GM21526 (cell line): ENCODE measurements around the gene SLIT1.

ENCODE experiments used
- ATAC-seq: cut with Tn5 transposase; IDR thresholded peaks from one replicate; pipeline ENCODE4 v1.9.1; 2021; ENCODE audit warnings: moderate library complexity; ENCODE audit not compliant: unreplicated experiment, low FRiP score

Gene SLIT1

DNA sequence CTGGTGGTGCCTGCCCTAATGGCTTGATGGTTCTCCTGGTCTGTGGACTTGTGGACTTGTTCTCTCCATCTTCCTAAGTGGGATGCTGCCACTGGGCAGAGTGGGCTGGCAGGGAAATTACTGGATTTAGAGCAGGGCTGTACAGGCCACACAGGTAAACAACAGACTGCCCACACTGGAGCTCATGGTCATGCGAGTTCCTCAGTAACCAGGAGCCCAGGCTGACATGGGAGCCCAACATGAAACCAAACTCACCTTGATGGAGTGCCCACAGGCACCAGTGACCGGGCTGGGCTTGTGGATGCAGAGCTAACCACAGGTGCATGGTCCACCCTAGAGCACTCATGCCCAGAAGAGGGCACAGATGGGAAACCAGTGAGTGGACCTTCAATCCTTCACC lies 116.7 kb downstream of the SLIT1 start:
- ATAC-seq = no peak

DNA sequence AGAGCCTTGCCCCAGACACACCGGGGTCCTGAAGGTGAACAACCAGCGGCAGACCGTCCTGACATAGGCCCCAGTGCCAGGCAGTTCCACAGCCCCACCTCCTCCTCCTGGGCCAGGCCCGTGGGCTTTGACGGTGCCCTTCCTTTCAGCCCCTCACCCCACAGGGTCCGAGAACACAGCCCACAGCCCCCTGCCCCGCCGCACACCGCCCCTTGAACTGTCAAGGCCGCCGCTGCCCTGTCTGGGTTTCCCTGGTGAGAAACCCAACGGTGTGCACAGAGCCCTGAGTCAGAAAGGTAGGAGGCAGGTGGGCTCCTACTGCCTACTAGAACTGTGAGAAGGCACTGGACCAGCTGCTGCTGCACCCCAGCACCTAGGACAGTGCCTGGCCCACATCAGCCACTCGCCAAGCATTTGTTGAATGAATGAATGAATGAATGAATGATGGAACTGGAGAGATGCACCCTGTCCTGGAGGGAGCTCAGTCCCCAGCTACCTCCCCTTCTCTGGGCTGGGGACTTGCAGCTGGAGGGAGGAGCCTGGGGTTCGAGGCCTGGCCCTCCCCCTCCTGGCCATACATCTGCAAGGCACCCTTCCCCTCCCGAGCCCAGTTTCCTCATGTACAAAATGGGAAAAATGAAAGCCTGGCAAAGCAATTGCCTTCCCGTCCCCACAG lies 117.9 kb downstream of the SLIT1 start:
- no peak for ATAC-seq

DNA sequence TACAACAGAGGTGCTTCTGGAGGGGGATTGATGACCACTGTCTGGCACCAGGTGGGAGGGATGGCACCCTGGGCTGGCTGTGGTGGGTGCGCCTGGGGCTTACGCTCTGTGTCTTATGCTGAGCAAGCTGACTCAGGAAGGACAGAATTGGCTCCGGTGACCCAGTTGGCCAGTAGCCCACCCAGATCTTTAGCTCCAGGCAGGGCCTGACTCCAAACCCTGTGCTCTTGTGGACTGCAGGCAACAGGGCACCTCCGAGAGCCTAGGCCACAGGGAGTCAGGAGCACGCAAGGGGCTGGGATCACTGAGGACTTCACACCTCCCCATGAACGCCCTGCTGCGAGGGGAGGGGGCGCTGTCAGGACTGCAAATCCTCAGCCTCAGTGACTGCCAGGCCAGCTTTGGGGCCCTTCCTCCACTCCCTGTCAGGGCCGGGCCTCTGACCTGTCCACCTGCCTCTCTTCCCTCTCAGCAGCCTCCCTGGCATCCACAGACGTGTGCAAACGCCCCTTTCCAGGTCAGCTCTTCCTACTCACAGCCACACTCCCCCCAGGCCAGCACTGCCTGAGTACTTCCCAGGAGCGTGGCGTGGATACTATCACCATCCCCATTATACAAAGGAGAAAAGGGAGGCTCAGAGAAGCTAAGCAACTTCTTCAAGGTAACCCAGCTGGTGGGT lies 118.7 kb downstream of the SLIT1 start:
- no peak for ATAC-seq

GRCh38 chr10:97065686-97066660 lies 119.8 kb downstream of the SLIT1 start:
- no peak for ATAC-seq

GRCh38 chr10:97065128-97065527 lies 120.6 kb downstream of the SLIT1 start:
- ATAC-seq = no peak

GRCh38 chr10:97063983-97064837 lies 121.5 kb downstream of the SLIT1 start:
- ATAC-seq = no peak

- no peak for ATAC-seq
Measured at GRCh38 chr10:97063271-97063982, 122.3 kb downstream of the SLIT1 start.

- ATAC-seq = no peak
Measured at GRCh38 chr10:97062456-97062855, 123.3 kb downstream of the SLIT1 start.

GRCh38 chr10:97062046-97062445 lies 123.7 kb downstream of the SLIT1 start:
- ATAC-seq = no peak

GRCh38 chr10:97061423-97061822 lies 124.3 kb downstream of the SLIT1 start:
- ATAC-seq = no peak

DNA sequence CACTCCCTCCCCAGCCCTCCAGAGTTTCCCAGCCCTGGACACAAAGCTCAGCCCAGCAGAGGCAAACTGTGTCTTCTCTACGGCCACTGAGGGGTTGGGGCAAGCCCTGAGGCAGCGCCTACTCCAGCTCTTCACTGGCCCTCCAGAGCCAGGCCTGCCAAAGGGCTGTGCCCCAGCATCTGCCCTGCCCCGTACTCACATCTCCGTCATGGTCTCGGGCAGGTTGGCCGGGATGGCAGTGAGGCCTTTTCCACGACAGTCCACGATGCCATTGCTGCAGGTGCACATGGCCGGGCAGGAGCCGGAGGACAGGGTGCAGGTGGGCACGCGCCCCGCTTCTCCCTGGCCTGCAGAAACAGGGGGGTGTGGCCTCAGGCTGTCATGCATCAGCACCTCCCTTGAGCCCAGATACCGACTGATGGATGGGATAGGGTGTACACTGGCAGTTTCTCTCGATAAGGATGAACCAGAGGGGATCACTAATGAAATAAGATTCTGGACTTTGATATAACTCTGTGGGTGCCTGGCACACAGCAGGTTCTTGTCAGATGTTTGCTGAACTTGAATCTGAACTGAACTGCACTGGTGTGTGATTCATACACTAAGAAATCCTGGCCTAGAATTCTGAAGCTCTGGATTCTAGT lies 125.2 kb downstream of the SLIT1 start:
- no peak for ATAC-seq

- no peak for ATAC-seq
Measured at GRCh38 chr10:97059872-97060205, 125.9 kb downstream of the SLIT1 start.

DNA sequence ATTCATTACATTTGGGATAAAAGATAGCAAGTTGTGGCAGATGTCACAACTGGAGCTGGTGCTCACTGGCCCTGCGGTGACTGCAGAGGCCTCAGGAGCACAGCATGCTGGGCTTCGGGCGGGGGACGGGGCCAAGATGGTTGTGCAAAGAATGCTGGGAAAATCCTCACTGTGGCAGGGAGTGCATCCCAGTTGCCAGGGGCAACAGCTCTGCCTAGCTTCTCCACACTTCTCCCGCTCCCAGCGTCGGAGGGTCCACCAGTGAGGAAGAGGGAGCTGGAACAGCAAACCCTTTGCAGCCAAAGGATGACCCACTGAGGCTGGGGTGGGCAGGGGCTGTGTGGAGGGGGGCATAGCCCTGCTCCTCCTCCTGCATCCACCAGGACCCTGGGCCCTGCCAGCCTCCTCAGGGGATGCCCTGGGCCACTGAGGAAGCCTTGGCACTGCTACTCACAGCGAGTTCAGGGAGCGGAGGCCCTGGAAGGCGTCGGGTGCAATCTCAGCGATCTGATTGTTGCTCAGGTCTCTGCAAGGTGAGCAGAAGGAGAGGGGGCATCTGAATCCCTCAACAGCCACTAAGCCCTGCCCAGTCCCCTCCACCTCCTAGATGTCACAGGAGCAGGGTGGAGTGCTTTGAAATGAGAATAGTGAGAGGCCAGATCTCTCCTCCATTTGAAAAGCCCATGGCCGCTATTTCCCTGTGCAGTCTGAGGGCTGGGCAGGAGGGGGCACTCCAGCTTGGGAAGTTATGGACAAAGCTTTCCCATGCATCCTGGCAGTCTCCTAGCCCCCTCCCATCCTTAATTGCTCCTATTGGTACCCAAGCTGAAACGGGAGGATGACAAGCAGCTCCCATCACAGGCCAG lies 126.5 kb downstream of the SLIT1 start:
- no peak for ATAC-seq

GRCh38 chr10:97058521-97058920 lies 127.2 kb downstream of the SLIT1 start:
- ATAC-seq = no peak

DNA sequence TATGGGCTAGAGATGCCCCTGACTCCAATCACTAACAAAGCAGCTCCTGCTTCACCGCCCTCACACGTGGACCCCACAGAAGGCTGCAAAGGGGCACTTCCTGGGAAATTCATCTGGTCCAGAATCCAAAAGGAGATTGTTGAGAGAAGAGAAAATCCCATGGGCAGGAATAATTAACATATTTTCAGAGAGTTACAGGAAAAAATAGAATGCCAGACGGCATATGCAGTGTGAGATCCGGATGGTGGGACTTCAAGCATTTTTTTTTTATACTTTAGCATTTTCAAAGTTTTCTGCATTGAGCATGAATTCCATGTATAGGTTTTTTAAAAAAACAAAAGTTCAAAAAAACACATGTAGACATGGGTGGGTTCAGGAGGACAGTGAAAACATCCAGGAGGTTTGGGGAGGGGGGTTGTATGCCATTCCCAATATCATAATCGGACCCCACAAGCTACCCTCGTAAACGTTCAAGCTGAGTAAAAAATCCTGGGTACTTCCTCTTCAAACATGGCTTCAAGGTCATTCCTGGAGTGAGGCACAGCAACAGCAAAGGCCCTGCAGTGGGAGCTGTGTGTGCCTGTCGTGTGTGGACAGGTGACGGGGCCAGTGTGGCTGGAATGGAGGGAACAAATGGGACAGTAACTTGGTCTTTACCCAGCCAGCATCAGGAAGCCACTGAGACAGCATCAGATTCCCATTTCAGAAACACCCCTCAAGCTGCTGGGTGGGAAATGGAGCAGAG lies 128.1 kb downstream of the SLIT1 start:
- no peak for ATAC-seq

GRCh38 chr10:97056003-97056630 lies 129.6 kb downstream of the SLIT1 start:
- no peak for ATAC-seq

GRCh38 chr10:97053276-97053675 lies 132.5 kb downstream of the SLIT1 start:
- no peak for ATAC-seq
